ENCODE measurements around the gene EEA1. TPM values are rescaled to one million over a fixed set of nuclear protein-coding genes. Genes with fewer than 3 reads are reported as not detected.

The EEA1 gene
- total RNA-seq, 1 donor from 2014 or later: 10.9 TPM

- no peak for DNase-seq (ENCODE audit: low spot score in 2 of 2)
- Histone ChIP-seq H3K27ac (no peak overlapping the region), H3K4me1 (no peaks in the 10 kb centered on the region), H3K9me3 (no peaks in the 10 kb centered on the region), H3K36me3 (no peaks in the 10 kb centered on the region), H3K4me3 (no peak overlapping the region), H3K27me3 (no peaks in the 10 kb centered on the region)
- no peak for TF ChIP-seq CTCF (IDR thresholded peaks at IDR 0.05)
- intact Hi-C loops (cut with DNase I): no loop called here
Measured at GRCh38 chr12:92905811-92906554, 23.1 kb downstream of the EEA1 start.

GRCh38 chr12:92905258-92905810, 23.8 kb downstream of the EEA1 start:
- TF ChIP-seq CTCF (IDR thresholded peaks at IDR 0.05): no peak
- intact Hi-C loops (cut with DNase I): no loop called here
- Histone ChIP-seq H3K9me3 (no peaks in the 10 kb centered on the region), H3K4me1 (peaks cover 0 to 1% of the 10 kb centered on the region in 2 donors), H3K36me3 (no peaks in the 10 kb centered on the region), H3K27ac (no peak overlapping the region), H3K27me3 (no peaks in the 10 kb centered on the region), H3K4me3 (no peak overlapping the region)
- DNase-seq (ENCODE audit: low spot score in 2 of 2): no peak

- H3K27ac ChIP-seq: peak overlapping the region; percentile 73 to 82
- peaks cover 5 to 7% of the 10 kb centered on the region in 2 donors for H3K4me1 ChIP-seq
- no peak for DNase-seq (ENCODE audit: low spot score in 2 of 2)
- H3K36me3 ChIP-seq: no peaks in the 10 kb centered on the region
- no peaks in the 10 kb centered on the region for H3K9me3 ChIP-seq
- H3K4me3 ChIP-seq: no peak overlapping the region
- TF ChIP-seq CTCF (IDR thresholded peaks at IDR 0.05): no peak
- no peaks in the 10 kb centered on the region for H3K27me3 ChIP-seq
- intact Hi-C loops (cut with DNase I): no loop called here
Measured at GRCh38 chr12:92900941-92901340, 28.2 kb downstream of the EEA1 start.

- H3K9me3 ChIP-seq: no peaks in the 10 kb centered on the region
- no peaks in the 10 kb centered on the region for H3K27me3 ChIP-seq
- H3K27ac ChIP-seq: peak overlapping the region; percentile 73 to 82
- no peaks in the 10 kb centered on the region for H3K36me3 ChIP-seq
- H3K4me1 ChIP-seq: peaks cover 5 to 7% of the 10 kb centered on the region in 2 donors
- H3K4me3 ChIP-seq: peak overlapping the region; percentile 9 to 33
- intact Hi-C loops (cut with DNase I): loop anchor here (1.0 kb wide), 1 partner anchor 30 kb away; the partner anchor contains the start of gene EEA1
- peak; percentile 28 to 93 for DNase-seq (ENCODE audit: low spot score in 2 of 2)
- TF ChIP-seq CTCF (IDR thresholded peaks at IDR 0.05): no peak
Measured at GRCh38 chr12:92899386-92900001, 29.6 kb downstream of the EEA1 start.

- intact Hi-C loops (cut with DNase I): loop anchor here (1.0 kb wide), 1 partner anchor 31 kb away; the partner anchor contains the start of gene EEA1
- H3K36me3 ChIP-seq: no peaks in the 10 kb centered on the region
- H3K9me3 ChIP-seq: no peaks in the 10 kb centered on the region
- TF ChIP-seq CTCF (IDR thresholded peaks at IDR 0.05): no peak
- no peak overlapping the region for H3K4me3 ChIP-seq
- H3K27ac ChIP-seq: peak overlapping the region; percentile 73 to 82
- H3K27me3 ChIP-seq: no peaks in the 10 kb centered on the region
- no peak for DNase-seq (ENCODE audit: low spot score in 2 of 2)
- H3K4me1 ChIP-seq: peaks cover 5 to 7% of the 10 kb centered on the region in 2 donors
Measured at GRCh38 chr12:92898755-92899154, 30.3 kb downstream of the EEA1 start.
